Measurements from ENCODE around the gene PIEZO2.

DNA sequence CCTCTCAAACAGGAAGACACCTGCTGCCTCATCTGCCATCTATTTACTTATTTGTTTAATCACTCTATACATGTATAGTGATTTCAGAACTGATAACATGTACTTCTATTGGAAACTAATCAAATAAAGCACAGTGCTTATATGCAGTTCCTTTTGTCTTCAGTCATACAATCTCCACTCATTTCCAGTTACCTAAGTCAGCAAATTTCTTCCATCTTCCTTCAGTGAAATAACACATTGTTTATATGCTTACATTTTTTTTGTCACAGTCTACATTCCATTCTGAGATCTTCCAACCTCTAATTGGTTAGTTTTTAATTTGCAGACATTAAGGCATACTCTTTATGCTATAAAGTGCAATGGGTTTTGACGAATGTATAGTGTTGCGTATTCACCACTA, 323.0 kb downstream of the PIEZO2 start:
- TF ChIP-seq, protein P1, sequence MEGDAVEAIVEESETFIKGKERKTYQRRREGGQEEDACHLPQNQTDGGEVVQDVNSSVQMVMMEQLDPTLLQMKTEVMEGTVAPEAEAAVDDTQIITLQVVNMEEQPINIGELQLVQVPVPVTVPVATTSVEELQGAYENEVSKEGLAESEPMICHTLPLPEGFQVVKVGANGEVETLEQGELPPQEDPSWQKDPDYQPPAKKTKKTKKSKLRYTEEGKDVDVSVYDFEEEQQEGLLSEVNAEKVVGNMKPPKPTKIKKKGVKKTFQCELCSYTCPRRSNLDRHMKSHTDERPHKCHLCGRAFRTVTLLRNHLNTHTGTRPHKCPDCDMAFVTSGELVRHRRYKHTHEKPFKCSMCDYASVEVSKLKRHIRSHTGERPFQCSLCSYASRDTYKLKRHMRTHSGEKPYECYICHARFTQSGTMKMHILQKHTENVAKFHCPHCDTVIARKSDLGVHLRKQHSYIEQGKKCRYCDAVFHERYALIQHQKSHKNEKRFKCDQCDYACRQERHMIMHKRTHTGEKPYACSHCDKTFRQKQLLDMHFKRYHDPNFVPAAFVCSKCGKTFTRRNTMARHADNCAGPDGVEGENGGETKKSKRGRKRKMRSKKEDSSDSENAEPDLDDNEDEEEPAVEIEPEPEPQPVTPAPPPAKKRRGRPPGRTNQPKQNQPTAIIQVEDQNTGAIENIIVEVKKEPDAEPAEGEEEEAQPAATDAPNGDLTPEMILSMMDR (IDR thresholded peaks at IDR 0.05): no peak
- no peak for TF ChIP-seq TCF7L2 (IDR thresholded peaks at IDR 0.05; ENCODE audit: low read depth, low read length)
- TF ChIP-seq, protein P2, sequence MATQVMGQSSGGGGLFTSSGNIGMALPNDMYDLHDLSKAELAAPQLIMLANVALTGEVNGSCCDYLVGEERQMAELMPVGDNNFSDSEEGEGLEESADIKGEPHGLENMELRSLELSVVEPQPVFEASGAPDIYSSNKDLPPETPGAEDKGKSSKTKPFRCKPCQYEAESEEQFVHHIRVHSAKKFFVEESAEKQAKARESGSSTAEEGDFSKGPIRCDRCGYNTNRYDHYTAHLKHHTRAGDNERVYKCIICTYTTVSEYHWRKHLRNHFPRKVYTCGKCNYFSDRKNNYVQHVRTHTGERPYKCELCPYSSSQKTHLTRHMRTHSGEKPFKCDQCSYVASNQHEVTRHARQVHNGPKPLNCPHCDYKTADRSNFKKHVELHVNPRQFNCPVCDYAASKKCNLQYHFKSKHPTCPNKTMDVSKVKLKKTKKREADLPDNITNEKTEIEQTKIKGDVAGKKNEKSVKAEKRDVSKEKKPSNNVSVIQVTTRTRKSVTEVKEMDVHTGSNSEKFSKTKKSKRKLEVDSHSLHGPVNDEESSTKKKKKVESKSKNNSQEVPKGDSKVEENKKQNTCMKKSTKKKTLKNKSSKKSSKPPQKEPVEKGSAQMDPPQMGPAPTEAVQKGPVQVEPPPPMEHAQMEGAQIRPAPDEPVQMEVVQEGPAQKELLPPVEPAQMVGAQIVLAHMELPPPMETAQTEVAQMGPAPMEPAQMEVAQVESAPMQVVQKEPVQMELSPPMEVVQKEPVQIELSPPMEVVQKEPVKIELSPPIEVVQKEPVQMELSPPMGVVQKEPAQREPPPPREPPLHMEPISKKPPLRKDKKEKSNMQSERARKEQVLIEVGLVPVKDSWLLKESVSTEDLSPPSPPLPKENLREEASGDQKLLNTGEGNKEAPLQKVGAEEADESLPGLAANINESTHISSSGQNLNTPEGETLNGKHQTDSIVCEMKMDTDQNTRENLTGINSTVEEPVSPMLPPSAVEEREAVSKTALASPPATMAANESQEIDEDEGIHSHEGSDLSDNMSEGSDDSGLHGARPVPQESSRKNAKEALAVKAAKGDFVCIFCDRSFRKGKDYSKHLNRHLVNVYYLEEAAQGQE (IDR thresholded peaks at IDR 0.05; ENCODE audit: insufficient read depth in 1 of 2, low read depth in 2 of 2, low read length in 1 of 2): no peak
- no peak for TF ChIP-seq SIN3A (IDR thresholded peaks at IDR 0.05; ENCODE audit: borderline replicate concordance, insufficient read depth, low read depth, low read length)
- TF ChIP-seq POLR2AphosphoS5 (IDR thresholded peaks at IDR 0.05; ENCODE audit: low read depth, low read length): no peak

Measured in Panc1 (cell line).